ELF-1 (cell line): ENCODE data around the gene AKR1C1.
"Not testable (repeated sequence)": the region's sequence is repeated elsewhere in the genome, so short reads cannot be mapped to it uniquely, and the experiment has no call there.

Experiments
- DNase-seq: peaks from one replicate; pipeline ENCODE4 v3.0.0-alpha.2; 2016; ENCODE audit warnings: low read depth, low spot score

Gene AKR1C1

DNA sequence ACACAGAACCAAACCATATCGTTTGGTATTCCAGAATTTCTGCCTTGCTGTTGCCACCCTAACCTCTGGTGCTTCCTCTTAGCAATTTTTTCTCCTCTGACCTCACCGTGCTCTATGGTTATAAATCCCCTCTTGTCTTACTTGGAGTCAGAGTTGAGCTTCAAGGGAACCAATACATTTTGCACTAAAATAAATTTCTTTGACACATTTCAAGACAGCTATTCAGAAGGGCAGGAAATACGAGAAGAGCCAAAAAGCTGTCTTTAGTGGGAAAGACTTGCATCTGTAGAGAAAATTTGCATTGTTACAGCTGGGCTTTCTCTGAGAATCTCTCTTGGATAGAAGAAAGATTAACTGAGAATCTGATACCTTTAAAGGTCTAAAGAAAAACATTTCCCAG, 54.9 kb downstream of the AKR1C1 start:
- DNase-seq = no peak

DNA sequence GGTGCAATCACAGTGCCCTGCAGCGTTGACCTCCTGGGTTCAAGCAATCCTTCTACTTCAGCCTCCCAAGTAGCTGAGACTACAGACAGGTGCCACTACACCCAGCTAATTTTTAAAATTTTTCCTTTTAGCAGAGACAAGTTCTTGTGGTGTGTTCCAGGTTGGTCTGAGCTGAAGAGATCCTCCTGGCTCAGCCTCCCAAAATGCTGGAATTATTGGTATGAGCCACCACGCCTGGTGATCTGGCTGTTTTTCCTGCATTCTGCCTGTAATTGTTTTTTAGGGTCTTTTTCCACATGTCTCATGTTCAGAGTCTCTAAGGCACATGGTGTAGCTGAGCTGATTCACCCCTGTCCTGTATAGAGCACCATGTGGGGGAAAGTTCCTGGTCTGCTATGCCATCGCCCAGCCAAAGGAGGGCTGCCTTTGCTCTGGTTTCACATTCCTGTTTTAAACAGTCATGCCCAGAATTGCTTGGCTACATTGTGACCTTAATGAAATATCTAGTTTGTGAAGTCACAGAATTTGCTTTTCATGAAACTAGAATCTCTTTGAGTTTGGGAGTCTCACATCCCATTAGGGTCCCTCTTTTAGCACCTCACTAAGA, 55.6 kb downstream of the AKR1C1 start:
- not testable (repeated sequence) for DNase-seq

DNA sequence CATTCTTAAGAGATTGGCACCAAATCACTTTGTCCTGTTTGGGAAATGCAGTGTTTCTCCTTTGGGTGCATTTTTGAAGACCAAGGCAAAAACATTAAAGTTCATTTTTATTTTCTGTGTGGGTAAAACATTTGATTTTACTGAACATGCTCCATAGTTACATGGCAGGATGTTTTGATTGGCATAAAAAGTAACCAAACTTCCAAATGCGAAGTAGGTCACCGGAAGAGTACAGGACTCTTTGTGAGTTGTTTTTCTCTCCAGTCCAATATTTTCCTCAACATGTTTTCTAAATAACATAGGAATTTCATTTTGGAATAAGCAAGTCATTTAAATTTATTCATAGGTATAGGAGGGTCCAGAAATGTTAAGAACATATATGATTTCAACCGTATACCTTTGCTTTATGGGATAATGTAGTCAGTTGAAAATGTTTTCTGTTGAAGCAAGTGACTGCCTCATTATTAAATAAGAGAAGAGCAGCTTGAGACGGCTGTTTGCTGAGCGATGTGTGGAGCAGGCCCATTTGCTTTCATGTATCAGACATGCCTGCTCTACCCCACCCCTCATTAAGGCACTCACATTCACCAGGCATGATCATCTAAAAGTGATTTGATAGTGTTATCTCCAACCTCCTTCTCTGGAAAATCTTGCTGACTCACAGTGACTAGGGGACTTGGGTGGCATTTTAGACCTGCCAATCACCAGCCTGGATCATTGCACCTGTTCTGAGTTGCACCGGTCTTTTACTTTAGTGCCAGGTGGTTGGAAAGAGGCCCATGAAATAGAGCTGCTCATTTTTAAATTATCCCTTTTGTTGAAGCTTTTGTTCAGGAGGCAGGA, 56.8 kb downstream of the AKR1C1 start:
- not testable (repeated sequence) for DNase-seq

DNA sequence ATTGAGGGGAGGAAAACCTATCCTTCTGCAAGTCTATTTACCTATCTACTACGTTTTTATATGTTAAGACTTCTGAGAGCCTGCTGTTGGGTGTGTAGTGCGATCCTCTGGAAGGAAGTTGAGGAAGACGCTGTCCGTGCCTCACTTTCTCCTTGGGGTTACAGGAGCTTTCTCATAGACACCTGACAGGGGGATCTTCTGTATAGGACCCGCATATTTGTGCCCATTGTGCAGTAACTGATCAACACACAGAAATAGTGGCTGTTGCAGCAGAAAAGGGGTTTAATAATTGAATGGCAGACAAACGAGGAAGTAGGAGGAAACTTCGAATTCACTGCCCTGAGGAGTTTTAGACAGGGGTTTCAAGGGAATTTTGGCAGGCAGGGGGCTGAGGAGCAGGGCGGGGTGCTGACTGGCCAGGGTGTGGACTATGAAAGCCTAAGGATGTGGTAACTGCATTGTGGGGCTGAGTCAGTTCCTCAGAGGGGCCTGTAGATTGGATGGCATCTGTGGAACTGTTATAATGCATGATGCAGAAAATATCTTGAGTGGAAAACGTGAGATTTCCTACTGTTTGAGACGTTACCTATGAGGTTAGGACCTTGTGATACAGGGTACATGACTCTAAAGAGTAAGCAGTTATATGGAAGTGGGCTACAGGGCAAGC, 58.5 kb downstream of the AKR1C1 start:
- DNase-seq = not testable (repeated sequence)

DNA sequence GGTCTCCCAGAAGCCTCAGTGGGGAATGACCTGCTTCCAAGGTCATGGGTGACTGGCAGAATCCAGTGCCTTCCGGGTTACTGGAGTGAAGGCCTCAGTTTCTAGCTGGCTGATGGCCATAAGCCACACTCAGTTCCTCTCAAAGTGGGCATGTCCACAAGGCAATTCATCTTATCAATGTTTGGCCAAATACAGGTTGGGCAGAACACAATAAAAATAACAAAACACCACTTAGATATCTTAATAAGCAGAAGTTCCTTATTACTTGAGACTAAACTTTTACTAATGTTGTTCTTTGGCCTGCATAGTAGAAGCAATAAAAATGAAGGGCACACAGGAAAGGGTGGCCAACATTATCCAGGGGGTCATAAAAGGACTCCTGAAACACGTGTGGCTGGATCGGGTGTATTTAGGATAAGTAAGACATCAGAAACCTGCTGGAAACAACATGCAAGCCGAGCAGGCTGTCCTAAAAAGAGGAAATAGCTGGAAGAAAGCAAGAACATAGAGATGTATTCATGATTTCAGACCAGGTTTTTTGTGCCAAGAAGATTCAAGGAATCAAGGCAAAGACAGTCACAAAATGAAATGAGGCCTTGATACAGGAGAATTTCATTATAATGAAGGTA, 60.1 kb downstream of the AKR1C1 start:
- no peak for DNase-seq

DNA sequence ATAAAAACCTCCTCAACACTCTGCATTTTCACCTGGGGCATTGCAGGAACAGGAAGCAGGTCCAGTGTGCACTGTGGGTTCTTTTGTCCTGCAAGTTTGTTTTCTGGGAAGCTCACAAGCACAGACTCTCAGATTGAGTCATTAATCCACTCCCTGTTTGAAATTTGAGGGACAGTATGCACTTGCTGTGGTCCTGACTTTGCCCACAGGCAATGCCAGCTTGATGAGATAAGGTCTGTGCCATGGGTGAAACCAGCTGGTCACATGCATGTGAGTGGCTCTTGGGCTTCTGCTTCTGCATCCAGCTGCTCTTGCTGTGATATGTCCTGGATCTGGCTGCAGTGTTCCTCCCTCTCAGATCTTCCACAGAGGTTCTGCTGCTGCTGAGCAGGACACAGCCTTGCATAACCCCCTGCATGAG, 62.3 kb downstream of the AKR1C1 start:
- not testable (repeated sequence) for DNase-seq

DNA sequence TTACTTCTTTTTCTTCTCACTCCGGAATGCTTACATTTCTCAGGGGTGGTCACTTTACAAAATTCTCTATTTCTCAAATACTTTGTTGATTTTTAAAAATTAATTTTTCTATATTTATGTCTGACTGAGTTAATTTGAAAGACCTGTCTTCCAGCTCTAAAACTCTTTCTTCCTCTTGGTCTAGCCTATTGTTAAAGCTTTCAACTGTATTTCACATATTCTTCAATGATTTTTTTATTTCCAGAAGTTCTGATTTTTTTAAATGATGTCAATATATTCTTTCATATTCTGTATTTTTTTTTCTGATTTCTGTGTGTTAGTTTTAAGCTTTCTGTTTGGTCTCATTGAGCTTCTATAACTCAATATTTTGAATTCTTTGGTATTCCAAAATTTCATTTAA, 67.8 kb downstream of the AKR1C1 start:
- DNase-seq = no peak

DNA sequence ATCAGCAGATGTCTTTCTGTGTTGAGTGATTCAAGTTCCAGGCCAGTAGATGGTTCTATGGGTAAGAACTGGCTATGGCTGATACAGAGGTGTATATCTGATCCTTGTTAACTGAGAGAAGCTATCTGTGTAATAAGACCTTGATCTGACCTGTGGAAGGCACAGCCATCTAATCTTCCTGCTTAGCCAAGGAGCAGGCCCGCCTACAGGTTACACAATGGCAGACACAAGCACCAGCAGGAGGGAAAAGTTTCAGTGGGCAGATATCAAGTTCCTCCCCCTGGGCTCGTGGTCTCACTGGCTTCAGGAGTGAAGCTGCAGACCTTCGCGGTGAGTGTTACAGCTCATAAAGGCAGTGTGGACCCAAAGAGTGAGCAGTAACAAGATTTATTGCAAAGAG, 68.4 kb downstream of the AKR1C1 start:
- not testable (repeated sequence) for DNase-seq

DNA sequence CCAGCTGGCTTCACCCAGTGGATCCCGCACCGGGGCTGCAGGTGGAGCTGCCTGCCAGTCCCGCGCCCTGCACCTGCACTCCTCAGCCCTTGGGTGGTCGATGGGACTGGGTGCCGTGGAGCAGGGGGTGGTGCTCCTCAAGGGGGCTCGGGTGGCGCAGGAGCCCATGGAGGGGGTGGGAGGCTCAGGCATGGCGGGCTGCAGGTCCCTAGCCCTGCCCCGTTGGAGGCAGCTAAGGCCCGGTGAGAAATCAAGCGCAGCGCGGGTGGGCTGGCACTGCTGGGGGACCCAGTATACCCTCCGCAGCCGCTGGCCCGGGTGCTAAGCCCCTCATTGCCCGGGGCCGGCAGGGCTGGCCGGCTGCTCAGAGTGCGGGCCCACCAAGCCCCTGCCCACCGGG, 69.2 kb downstream of the AKR1C1 start:
- not testable (repeated sequence) for DNase-seq
